HG03066 (cell line): Measurements from ENCODE around the gene ATAD2B.

Experiments used
- ATAC-seq: cut with Tn5 transposase; IDR thresholded peaks from one replicate; pipeline ENCODE4 v1.9.1; 2021; ENCODE audit warnings: low read depth; ENCODE audit not compliant: unreplicated experiment

ATAD2B gene

GRCh38 chr2:23706613-23707078 lies 220.3 kb downstream of the ATAD2B start:
- no peak for ATAC-seq

- ATAC-seq, result no peak
Measured at GRCh38 chr2:23705771-23706612, 220.9 kb downstream of the ATAD2B start.

- ATAC-seq, result no peak
Measured at GRCh38 chr2:23703583-23704385, 223.1 kb downstream of the ATAD2B start.

GRCh38 chr2:23703037-23703582 lies 223.8 kb downstream of the ATAD2B start:
- no peak for ATAC-seq

- ATAC-seq, result no peak
Measured at GRCh38 chr2:23700627-23701026, 226.3 kb downstream of the ATAD2B start.

- ATAC-seq, result no peak
Measured at GRCh38 chr2:23699580-23699925, 227.4 kb downstream of the ATAD2B start.

- ATAC-seq, result no peak
Measured at GRCh38 chr2:23698721-23699579, 228.0 kb downstream of the ATAD2B start.
